ENCODE data around the gene ZNF565.

ZNF565 gene

GRCh38 chr19:36163813-36164212 is 50.7 kb downstream of the ZNF565 start:
- TF ChIP-seq CTCF (conservative IDR thresholded peaks at IDR 0.05; ENCODE audit: control insufficient read depth, insufficient read depth, low read depth, low read length): no peak
- H3K4me3 ChIP-seq (ENCODE audit: control insufficient read depth, low read depth, low read length): no peak overlapping the region
- no peak for DNase-seq (ENCODE audit: low read depth)

GRCh38 chr19:36160821-36161596 is 53.5 kb downstream of the ZNF565 start:
- TF ChIP-seq CTCF (conservative IDR thresholded peaks at IDR 0.05; ENCODE audit: control insufficient read depth, insufficient read depth, low read depth, low read length): no peak
- DNase-seq (ENCODE audit: low read depth): no peak
- H3K4me3 ChIP-seq (ENCODE audit: control insufficient read depth, low read depth, low read length): no peak overlapping the region

GRCh38 chr19:36153126-36153525 is 61.3 kb downstream of the ZNF565 start:
- no peak for DNase-seq (ENCODE audit: low read depth)
- H3K4me3 ChIP-seq (ENCODE audit: control insufficient read depth, low read depth, low read length): no peak overlapping the region
- TF ChIP-seq CTCF (conservative IDR thresholded peaks at IDR 0.05; ENCODE audit: control insufficient read depth, insufficient read depth, low read depth, low read length): no peak

GRCh38 chr19:36152352-36153091 is 61.9 kb downstream of the ZNF565 start, which contains the start of gene COX7A1:
Gene COX7A1, minus strand, starts transcription at chr19:36152447. Its CDS starts 40 bp downstream, at chr19:36152407.
- peak within 1 kb of the TSS; percentile 50 for H3K4me3 ChIP-seq (ENCODE audit: control insufficient read depth, low read depth, low read length)
- peak; percentile 35 for DNase-seq (ENCODE audit: low read depth)
- no peak for TF ChIP-seq CTCF (conservative IDR thresholded peaks at IDR 0.05; ENCODE audit: control insufficient read depth, insufficient read depth, low read depth, low read length)

GRCh38 chr19:36152019-36152351 is 62.5 kb downstream of the ZNF565 start:
- H3K4me3 ChIP-seq (ENCODE audit: control insufficient read depth, low read depth, low read length): peak overlapping the region; percentile 50
- TF ChIP-seq CTCF (conservative IDR thresholded peaks at IDR 0.05; ENCODE audit: control insufficient read depth, insufficient read depth, low read depth, low read length): no peak
- no peak for DNase-seq (ENCODE audit: low read depth)

- no peak for TF ChIP-seq CTCF (conservative IDR thresholded peaks at IDR 0.05; ENCODE audit: control insufficient read depth, insufficient read depth, low read depth, low read length)
- DNase-seq (ENCODE audit: low read depth): no peak
- H3K4me3 ChIP-seq (ENCODE audit: control insufficient read depth, low read depth, low read length): peak overlapping the region; percentile 50
Measured at GRCh38 chr19:36151144-36152018, 63.1 kb downstream of the ZNF565 start.

Measured in fibroblast of mammary gland (primary cell).